Activated T-cell treated with anti-CD3 and anti-CD28 coated beads for 48 hours (primary cell): ENCODE results near the gene TMEM259.

Experiments used
- DNase-seq: peaks from one replicate; pipeline ENCODE4 v3.0.0-alpha.2; 2020; ENCODE audit warnings: low read depth

The TMEM259 gene

DNA sequence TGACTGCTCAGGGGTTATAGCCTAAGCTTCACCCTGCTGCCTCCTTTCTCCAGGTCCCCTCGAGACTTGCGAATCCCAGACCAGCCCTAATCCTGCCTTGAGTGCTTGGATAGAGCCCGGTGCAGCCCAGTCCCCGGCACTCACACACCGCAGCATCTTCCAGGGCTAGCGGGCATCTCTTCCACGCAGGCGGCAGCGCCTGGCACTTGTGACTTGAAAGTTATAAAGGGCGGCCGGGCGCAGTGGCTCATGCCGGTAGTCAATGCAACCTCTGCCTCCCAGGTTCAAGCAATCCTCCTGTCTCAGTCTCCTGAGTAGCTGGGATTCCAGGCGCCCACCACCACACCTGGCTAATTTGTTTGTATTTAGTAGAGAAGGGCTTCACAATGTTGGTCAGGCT lies 34.8 kb downstream of the TMEM259 start:
- DNase-seq = no peak

- peak; percentile 90 for DNase-seq
Observed at GRCh38 chr19:984165-984967, 36.6 kb downstream of the TMEM259 start, which contains the start of gene WDR18. Gene WDR18 (plus strand): TSS chr19:984345. CDS start chr19:984354, 9 bp downstream.

GRCh38 chr19:982567-983170 lies 38.3 kb downstream of the TMEM259 start:
- peak; percentile 83 for DNase-seq

DNA sequence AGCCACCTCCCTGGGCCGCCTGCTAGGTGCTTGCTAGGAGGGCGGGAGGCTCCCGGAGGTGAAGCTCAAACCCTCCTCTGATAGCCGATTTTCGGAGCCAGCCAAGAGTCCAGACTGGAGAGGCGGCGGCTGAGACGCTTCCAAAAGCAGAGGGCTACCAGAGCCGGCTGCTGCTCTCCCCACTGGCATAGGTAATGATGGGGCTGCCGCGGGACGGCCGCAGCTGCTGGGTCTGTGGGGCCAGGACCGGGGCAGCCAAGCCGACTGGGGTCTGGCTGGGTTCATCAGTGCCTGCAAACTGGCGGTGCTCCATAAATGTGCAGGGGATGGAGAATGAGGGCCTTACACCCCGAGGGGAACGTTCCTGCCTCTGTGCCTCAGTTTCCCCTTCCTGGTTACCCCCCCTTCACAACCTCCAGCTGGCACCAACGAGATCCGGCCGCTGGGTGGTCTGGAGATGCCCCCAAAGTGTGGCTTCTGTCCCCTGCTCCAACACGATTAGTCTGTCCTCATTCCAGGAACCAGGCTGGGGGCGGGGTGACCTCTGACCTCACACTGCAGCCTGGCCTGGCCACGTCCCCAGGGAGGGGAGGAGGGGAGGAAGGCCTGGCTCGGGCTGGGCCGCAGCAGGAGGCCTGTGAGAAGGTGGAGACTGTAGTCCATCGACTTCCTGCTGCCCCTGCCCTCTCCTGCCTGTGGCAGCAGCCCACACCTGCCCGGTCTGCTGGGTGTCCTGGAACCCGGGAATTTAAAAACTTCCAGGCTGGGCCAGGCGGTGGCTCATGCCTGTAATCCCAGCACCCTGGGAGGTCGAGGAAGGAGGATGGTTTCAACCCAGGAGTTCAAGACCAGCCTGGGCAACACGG lies 40.6 kb downstream of the TMEM259 start:
- no peak for DNase-seq

DNA sequence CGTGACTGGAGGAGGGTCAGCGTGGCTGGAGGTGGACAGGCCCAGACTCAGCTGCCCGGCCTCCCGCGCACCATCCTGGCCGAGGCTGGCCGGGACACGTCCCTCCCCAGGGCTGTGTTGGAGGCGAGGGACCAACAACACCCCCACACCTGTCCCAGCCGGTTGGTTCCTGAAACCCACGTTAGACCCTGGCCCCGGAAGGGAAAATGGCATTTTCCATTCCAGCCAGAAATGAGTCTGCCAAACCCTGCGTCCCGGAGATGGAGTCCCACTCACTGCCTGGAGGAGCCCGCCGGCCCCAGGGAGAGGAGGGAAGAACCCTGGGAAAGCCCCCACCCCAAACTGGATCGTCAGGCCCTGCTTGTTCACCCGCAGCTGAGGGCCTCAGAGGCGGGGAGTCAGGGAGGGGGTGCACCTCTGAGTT lies 41.6 kb downstream of the TMEM259 start:
- DNase-seq = no peak

DNA sequence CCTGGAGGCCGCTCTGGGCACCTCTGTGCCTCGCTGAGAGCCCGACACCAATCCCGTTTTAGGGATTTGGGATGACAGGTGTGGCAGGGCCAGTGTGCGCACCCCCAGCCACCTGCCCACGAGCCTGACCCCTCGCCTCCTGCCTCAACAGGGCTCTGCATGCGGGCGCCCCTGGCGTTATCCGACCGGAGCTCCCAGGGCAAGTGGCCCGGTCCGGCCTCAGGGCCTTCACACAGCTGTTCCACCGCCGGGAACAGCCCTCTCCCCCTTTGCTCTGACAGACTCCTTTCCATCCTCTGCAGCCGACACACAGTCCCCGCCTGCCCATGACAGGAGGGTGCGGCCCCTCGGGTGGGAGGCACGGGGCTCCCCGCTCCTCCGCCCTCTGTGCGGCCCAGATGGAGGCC lies 43.9 kb downstream of the TMEM259 start:
- DNase-seq = no peak

GRCh38 chr19:976476-976875 lies 44.4 kb downstream of the TMEM259 start:
- DNase-seq = no peak

- DNase-seq = no peak
Observed at GRCh38 chr19:974564-975257, 46.2 kb downstream of the TMEM259 start.

- no peak for DNase-seq
Observed at GRCh38 chr19:973726-974563, 47.0 kb downstream of the TMEM259 start.

DNA sequence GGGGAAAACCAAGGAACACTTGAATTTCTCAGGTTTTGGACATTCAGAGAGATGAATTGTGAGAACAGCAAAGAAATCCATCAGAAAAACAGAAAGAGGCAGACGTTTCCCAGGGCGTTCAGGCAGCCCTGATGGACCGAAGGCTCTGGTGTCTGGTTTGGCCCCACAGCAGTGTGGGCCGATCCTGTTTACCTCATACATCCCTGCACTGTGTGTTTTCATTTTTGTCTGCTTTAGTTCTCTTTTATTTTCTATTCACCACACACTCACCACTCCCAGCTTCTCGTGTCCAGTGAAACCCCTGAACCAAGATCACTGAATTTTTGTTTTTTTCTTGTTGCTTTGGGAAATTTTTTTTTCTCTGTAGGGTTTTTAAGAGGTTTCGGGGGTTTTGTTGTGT lies 48.6 kb downstream of the TMEM259 start:
- DNase-seq = no peak

DNA sequence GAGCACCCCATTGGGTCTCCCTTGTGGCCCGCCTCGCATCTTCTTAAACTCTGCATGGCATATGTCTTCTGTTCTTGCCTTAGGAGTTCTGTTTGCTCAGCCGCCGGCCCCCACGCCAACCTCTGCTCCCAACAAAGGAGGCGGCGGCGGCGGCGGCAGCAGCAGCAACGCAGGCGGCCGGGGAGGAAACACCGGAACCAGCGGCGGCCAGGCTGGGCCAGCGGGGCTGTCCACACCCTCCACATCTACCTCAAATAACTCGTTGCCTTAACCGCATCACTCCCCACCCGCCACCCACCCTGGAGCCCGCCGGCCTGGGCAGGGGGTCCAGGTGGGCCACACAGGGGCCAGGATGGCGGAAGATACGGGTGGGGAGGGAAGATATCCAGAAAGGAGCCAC lies 49.1 kb downstream of the TMEM259 start:
- no peak for DNase-seq

GRCh38 chr19:970695-971094 lies 50.2 kb downstream of the TMEM259 start:
- DNase-seq = no peak

DNA sequence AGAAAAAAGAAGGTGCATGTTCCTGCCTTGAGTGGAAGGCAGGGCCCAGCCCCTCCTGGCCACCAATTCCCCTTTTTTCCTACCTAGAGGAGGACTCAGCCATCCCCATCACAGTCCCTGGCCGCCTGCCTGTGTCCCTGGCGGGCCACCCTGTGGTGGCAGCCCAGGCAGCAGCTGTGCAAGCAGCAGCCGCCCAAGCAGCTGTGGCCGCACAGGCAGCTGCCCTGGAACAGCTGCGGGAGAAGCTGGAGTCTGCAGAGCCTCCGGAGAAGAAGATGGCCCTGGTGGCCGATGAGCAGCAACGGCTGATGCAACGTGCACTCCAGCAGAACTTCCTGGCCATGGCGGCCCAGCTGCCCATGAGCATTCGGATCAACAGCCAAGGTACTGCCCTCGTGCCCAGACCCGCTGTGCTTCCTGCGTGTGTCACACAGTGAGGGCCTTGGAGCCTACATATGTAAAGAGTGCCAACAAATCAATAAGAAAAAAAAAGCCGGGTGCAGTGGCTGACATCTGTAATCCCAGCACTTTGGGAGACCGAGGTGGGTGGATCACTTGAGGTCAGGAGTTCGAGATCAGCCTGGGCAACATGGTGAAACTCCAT lies 54.3 kb downstream of the TMEM259 start:
- no peak for DNase-seq

DNA sequence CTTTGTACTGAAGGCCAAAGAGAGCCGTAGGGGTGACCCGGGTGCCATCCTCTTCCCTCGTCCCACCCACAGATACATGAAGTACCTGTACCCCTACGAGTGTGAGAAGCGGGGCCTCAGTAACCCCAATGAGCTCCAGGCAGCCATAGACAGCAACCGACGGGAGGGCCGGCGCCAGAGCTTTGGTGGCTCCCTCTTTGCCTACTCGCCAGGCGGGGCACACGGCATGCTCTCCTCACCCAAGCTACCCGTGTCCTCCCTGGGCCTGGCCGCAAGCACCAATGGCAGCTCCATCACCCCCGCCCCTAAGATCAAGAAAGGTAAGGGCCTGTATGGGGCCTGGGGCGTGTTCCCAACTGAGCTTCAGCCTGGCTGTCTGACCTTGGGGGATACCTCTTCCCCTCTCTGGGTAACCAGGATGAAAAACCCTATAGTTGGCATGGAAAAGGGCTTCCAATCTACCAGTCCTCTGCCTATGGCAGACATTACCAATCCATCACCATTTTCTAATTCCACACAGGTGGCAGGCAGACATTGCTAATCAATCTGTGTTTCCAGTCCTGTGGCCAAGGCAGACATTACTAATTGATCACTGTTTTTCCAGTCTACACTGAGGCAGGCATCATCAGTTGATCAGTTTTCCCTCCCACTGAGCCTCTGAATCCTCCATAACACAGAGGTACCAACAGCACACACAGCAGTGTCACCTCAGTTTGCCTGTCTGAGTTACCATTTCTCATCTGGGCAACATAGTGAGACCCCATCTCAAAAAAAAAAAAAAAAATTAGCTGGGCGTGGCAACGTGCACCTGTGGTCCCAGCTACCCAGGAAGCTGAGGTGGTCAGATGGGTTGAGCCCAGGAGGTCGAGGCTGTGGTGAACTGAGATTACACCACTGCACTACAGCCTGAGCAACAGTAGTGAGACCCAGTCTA lies 55.9 kb downstream of the TMEM259 start:
- no peak for DNase-seq

DNA sequence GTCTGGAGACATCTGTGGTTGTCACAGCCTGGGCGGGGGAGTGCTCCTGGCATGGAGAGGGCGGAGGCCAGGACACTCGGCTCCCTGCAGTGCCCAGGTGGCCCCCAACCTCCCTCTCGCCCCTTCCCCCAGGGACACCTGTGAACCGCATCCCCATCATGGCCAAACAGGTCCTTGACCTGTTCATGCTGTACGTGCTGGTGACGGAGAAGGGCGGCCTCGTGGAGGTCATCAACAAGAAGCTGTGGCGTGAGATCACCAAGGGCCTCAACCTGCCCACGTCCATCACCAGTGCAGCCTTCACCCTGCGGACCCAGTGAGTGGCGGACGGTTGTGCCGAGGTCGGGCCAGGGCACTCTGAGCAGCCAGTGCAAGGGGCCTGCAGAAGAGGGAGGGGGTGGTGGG lies 56.8 kb downstream of the TMEM259 start:
- no peak for DNase-seq

DNA sequence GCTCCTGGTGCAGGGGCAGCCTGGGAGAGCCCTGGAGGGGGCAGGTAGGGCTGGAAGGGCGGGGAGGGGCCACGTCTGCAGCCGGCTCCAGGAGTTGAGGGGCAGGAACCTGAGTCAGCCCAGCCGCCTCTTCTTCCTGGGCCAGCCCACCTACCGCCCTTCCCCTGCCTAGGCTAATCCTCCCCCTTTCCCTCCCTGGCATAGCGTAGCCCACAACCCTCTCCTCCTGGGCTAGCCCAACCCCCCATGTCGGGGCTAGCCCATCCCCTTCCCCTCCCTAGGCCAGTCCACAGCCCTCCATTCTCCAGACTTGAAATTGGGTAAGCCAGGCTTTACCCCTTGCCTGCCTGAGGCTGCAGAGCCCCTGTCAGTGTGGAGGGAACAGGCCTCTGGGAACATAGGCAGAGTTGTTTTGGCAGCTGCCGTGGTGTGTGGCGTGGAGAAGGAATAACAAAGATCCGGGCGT lies 57.4 kb downstream of the TMEM259 start:
- no peak for DNase-seq

DNA sequence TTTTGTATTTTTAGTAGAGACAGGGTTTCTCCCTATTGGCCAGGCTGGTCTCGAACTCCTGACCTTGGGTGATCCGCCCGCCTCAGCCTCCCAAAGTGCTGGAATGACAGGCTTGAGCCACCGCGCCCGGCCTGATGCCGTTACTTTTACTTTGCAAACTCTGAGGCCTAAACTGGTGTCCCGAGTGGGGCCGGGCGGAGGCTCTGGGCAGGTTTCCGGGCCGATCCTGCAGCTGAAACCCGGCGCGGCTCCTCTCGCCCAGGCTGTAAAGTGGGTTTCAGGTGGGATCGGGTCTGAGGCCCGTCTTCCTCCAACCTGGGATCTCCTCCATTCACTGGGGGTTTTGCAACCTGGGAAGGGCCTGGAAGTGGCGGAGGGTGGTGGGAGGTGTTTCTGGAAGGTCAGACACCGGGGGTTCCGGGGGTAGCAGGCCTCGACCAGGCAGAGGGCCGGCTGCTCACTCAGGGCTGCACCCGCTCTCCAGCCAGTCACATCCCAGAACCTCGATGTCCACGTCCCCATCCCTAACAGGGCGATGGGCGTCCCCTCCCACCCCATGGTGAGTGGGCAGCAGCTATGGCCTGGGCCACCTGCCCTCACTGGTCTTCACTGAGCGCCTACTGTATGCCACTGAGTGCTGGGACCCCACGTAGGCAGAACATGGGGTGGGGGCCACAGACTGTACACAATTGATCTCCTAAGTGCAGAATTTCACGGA lies 58.1 kb downstream of the TMEM259 start:
- DNase-seq = no peak

DNA sequence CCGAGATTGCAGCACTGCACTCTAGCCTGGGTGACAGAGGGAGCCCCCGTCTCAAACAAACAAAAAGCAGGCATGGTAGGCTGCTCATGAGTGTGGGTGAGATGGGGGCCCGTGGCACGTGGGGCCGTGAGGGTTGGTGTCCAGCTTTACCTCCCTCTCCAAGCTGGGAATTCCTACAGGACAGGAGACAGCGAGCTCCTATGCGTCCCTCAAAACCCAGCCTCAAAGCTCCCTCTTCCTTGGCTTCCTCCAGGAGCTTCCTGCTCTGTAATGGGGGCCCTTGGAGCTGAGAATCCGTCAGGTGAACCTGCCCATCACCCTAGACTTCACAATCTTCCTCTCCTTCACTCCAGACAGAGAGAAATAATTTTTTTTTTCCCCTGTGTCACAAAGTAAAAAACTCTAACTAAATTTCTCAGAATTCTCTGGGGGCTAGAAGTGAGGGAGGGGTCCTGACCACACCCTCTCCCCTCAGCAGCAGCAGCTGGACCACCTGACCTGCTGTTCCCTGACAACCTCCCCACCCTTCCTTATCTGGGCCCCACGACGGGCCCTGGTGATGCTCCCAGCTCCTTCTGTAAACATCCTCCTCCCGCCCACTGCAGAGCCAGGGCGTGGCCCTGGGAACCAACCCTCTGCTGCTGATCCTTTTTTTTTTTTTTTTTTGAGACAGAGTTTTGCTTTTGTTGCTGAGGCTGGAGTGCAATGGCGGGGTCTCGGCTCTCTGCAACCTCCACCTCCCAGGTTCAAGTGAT lies 58.9 kb downstream of the TMEM259 start:
- no peak for DNase-seq
